GM10248 (cell line): Measurements from ENCODE around the gene MAGEA11.

Experiments
- CTCF ChIA-PET: fragments of 300-600 bp; sonication (Branson Sonifier 250); formaldehyde crosslinking; extraction: SDS; loops from one replicate; lab custom pipeline; 2021; ENCODE audit warnings: antibody characterized with exemption; lab: Yijun Ruan, JAX
- POLR2A ChIA-PET: fragments of 350-650 bp; sonication (Branson Sonifier 250); formaldehyde crosslinking; extraction: SDS; loops from one replicate; lab custom pipeline; 2020; ENCODE audit warnings: antibody characterized with exemption; lab: Yijun Ruan, JAX
- DNase-seq: peaks from one replicate; pipeline ENCODE4 v3.0.0; 2012; ENCODE audit errors: extremely low spot score
- TF ChIP-seq, protein P1 (sequence below): IDR thresholded peaks from 2 replicates; pipeline ENCODE4 v1.5.1; 2012; ENCODE audit warnings: mild to moderate bottlenecking, low read depth; ENCODE audit errors: extremely low read depth, missing control alignments, control extremely low read depth

MAGEA11 gene

DNA sequence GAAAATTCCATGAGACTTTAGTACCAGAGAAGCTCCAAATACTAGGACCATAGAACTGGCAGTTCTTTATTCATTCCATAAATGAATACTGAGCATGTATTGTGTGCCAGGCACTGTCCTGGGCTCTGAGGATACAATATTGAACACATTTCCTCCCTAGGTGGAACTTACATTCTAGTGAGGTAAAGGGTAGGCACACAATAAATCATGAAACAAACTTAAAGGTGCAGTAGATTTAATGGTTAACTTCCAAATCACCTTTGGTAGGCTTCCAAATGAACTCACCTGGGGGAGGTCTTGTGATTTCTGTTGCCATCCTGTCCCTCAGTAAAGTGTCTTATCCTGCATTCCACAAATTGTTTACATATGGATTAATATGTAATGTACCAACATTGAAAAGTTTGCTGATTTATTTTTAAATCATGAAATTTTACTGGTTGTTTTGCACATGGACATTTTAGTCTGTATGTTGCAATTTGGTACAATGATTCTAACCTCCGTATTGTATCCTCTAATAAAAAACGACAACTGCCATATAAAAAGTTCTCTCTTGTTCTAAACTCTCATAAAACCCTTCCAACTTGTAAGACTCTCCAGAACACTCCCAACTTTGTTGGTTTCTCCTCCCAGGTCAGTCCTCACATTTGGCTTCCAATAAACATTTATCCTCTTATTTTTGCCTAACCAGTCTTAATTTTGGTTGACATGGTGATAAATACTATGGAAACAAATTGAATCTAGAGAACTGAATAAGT is 4.5 kb upstream of the MAGEA11 start:
- POLR2A ChIA-PET: no interaction called here
- TF ChIP-seq, protein P1, sequence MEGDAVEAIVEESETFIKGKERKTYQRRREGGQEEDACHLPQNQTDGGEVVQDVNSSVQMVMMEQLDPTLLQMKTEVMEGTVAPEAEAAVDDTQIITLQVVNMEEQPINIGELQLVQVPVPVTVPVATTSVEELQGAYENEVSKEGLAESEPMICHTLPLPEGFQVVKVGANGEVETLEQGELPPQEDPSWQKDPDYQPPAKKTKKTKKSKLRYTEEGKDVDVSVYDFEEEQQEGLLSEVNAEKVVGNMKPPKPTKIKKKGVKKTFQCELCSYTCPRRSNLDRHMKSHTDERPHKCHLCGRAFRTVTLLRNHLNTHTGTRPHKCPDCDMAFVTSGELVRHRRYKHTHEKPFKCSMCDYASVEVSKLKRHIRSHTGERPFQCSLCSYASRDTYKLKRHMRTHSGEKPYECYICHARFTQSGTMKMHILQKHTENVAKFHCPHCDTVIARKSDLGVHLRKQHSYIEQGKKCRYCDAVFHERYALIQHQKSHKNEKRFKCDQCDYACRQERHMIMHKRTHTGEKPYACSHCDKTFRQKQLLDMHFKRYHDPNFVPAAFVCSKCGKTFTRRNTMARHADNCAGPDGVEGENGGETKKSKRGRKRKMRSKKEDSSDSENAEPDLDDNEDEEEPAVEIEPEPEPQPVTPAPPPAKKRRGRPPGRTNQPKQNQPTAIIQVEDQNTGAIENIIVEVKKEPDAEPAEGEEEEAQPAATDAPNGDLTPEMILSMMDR: no peak
- CTCF ChIA-PET: interaction anchor here (0.6 kb wide), 1 partner anchor 195 kb away, joined by 3 read pairs; no protein-coding TSS in a partner anchor
- no peak for DNase-seq

DNA sequence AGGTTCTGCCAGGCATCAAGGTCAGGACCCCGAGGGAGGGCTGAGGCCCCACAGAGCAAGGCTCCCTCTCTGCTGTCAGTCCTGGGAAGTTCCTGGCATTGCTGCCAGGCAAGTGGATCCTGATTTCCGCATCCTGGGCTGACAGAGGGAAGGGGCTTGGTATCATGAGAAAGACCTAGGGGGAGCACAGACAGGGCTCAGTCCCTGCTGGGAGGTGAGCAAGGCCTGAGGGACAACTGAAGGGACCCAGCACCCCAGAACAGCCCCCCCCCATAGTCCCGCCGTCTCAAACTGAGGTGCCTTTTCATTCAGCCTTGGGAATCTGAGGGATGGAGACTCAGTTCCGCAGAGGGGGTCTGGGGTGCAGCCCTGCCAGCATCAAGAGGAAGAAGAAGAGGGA is 971 bp downstream of the MAGEA11 start:
- no peak for DNase-seq
- ChIA-PET CTCF (no interaction called here), POLR2A (no interaction called here)
- TF ChIP-seq, protein P1: no peak

DNA sequence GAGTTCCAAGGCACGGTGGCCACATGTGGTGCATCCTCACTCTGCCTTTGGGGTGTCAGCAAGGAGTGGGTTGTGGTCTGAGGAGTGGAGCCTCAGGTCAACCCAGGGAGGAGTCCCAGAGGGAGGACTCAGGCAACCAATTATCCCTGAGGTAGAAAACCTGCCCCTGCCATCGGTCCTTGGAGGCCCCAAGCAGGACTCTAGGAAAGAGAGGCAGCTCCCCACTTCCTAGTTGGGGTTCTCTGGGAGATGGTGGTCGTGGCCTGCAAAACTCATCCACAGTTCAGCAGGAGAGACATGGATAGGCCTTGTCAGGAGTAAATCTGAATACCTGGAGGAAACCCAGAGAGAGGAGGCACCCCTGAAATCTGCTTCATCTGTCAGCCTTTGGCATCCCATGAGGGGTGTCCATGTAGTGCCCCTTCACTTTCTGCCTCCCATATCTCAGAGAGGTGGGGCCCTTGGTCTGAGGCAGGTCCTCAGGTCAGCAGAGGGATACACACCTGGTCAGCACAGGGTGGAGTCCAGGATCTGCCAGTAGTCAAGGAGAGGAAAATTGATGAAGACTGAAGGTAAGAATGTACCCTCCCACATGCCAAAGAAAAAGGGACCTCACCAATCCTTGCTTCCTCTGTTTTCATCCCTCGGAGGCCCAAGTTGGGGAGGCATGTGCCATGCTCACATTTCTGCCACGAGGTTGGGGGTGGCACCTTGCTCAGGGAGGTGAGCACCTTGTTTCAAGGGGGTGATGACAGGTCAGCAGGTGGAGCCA is 1.6 kb downstream of the MAGEA11 start:
- DNase-seq: no peak
- POLR2A ChIA-PET: no interaction called here
- CTCF ChIA-PET: no interaction called here
- TF ChIP-seq, protein P1: no peak

DNA sequence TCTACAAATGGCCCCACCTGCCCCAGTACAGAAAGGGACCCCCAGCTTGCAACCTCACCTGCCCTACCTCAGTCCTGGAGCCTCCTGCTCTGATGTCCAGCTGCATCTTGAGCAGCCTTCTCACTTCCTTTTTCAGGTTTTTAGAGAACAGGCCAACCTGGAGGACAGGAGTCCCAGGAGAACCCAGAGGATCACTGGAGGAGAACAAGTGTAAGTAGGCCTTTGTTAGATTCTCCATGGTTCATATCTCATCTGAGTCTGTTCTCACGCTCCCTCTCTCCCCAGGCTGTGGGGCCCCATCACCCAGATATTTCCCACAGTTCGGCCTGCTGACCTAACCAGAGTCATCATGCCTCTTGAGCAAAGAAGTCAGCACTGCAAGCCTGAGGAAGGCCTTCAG is 3.6 kb downstream of the MAGEA11 start:
- CTCF ChIA-PET: no interaction called here
- POLR2A ChIA-PET: no interaction called here
- TF ChIP-seq, protein P1: no peak
- no peak for DNase-seq

DNA sequence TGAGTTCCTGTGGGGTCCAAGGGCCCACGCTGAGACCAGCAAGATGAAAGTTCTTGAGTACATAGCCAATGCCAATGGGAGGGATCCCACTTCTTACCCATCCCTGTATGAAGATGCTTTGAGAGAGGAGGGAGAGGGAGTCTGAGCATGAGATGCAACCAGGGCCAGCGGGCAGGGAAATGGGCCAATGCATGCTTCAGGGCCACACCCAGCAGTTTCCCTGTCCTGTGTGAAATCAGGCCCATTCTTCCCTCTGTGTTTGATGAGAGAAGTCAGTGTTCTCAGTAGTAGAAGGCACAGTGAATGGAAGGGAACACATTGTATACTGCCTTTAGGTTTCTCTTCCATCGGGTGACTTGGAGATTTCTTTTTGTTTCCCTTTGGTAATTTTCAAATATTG is 4.8 kb downstream of the MAGEA11 start:
- POLR2A ChIA-PET: no interaction called here
- CTCF ChIA-PET: no interaction called here
- DNase-seq: no peak
- TF ChIP-seq, protein P1: no peak

DNA sequence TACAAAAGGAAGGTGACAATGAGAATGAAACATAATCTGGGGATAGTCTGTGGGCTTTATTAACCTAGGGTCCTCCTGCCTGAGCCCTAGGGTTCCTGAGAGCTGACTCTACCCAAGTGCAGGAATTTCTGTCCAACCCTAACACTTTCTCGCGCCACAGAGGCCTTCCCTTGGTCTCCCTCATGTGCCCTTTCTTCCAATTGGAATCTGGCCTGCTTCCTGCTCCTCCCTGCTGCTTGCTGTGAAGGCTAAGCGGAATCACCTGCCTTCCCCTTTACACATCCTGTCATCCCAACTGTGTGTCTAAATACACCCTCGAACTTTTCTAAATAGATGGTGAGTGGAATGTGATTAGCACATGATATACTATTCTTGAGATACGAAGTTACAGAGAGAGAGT is 5.9 kb downstream of the MAGEA11 start:
- TF ChIP-seq, protein P1: no peak
- POLR2A ChIA-PET: no interaction called here
- no peak for DNase-seq
- CTCF ChIA-PET: no interaction called here
